Panc1 (cell line): Measurements from ENCODE around the gene NOL4L. TPM values are rescaled to one million over a fixed set of nuclear protein-coding genes. Genes with fewer than 3 reads are reported as not detected.

Experiments used
- ATAC-seq: fragments of 200-7000 bp; cut with Tn5 transposase; 2 replicates; pipeline ENCODE4 v1.9.1; 2020; ENCODE audit warnings: mild to moderate bottlenecking, moderate library complexity
- BruUV-seq: library from RNA; stranded (reverse); fragments of 400-500 nt; replicated peaks from 2 replicates; lab custom pipeline; 2021; lab: Mats Ljungman, UMichigan
- CTCF ChIA-PET: fragments of 300-600 bp; sonication (Branson Sonifier 250); formaldehyde crosslinking; loops from one replicate; lab custom pipeline; 2022; ENCODE audit warnings: antibody characterized with exemption; lab: Charles Lee
- POLR2A ChIA-PET: fragments of 300-600 bp; sonication (Branson Sonifier 250); formaldehyde crosslinking; loops from one replicate; lab custom pipeline; 2022; ENCODE audit warnings: antibody characterized with exemption; lab: Charles Lee
- DNase-seq: peaks from one replicate; pipeline ENCODE4 v3.0.0-alpha.2; 2010; ENCODE audit warnings: low read depth, low spot score
- H3K27ac ChIP-seq: 2 replicates; pipeline ENCODE4 v1.5.1; 2011; ENCODE audit warnings: mild to moderate bottlenecking, low read length, inconsistent platforms
- H3K27me3 ChIP-seq: fragments of 200-500 bp; sonication (Bioruptor generic); 2 replicates; pipeline ENCODE4 v1.6.0; 2014; ENCODE audit warnings: low read length, inconsistent platforms; ENCODE audit not compliant: control insufficient read depth, insufficient read depth
- H3K36me3 ChIP-seq: fragments of 200-500 bp; sonication (Bioruptor generic); 2 replicates; pipeline ENCODE4 v1.5.1; 2014; ENCODE audit warnings: inconsistent platforms, mild to moderate bottlenecking, low read length, moderate library complexity; ENCODE audit not compliant: control insufficient read depth, insufficient read depth
- H3K4me1 ChIP-seq: 2 replicates; pipeline ENCODE4 v1.5.1; 2011; ENCODE audit warnings: inconsistent platforms, mild to moderate bottlenecking, low read length, moderate library complexity; ENCODE audit not compliant: control insufficient read depth, insufficient read depth
- H3K4me3 ChIP-seq, 2 experiments: 2 replicates each; pipeline ENCODE4 v1.5.1; 2011 to 2012; ENCODE audit warnings: low read depth in 2 of 2, low read length in 2 of 2, mild to moderate bottlenecking in 2 of 2, inconsistent platforms in 1 of 2, moderate library complexity in 1 of 2
- H3K9me3 ChIP-seq: fragments of 200-500 bp; sonication (Bioruptor generic); 2 replicates; pipeline ENCODE4 v1.5.1; 2014; ENCODE audit warnings: low read depth, mild to moderate bottlenecking, inconsistent platforms, low read length, moderate library complexity; ENCODE audit not compliant: control insufficient read depth, insufficient read depth
- CTCF ChIP-seq: fragments of 450-650 bp; IDR thresholded peaks from 2 replicates; pipeline ENCODE4 v1.5.1; 2017; ENCODE audit warnings: mild to moderate bottlenecking
- POLR2AphosphoS5 ChIP-seq: IDR thresholded peaks from 2 replicates; pipeline ENCODE4 v1.6.1; 2012; ENCODE audit warnings: mild to moderate bottlenecking, low read depth, low read length, moderate library complexity
- REST ChIP-seq, 2 experiments: IDR thresholded peaks; 2 replicates each; pipeline ENCODE4 v1.6.1; 2011 to 2012; ENCODE audit warnings: low read depth in 2 of 2, control low read depth in 1 of 2, low read length in 1 of 2, mild to moderate bottlenecking in 1 of 2, moderate library complexity in 1 of 2; ENCODE audit not compliant: insufficient read depth in 1 of 2
- SIN3A ChIP-seq: IDR thresholded peaks from 2 replicates; pipeline ENCODE4 v1.6.1; 2012; ENCODE audit warnings: low read depth, mild to moderate bottlenecking, low read length, moderate library complexity, borderline replicate concordance; ENCODE audit not compliant: insufficient read depth
- TCF7L2 ChIP-seq: IDR thresholded peaks from 2 replicates; pipeline ENCODE4 v1.6.1; 2011; ENCODE audit warnings: mild to moderate bottlenecking, low read depth, low read length, inconsistent platforms
- in situ Hi-C: cut with HindIII; loops from 2 replicates; pipeline ENCODE4 v1.10.0; 2016; ENCODE audit warnings: low sequenced_read_pairs, low pct_unique_long_range_greater_than_20kb
- intact Hi-C: fragments of 100-400 bp; cut with micrococcal nuclease; formaldehyde crosslinking; loops from one replicate; pipeline ENCODE4 v1.10.0; 2022; ENCODE audit not compliant: unreplicated experiment
- total RNA-seq: library from RNA; stranded (reverse); gene quantifications from one replicate; pipeline ENCODE4 v1.2.1, GENCODE V29; 2021; ENCODE audit not compliant: unreplicated experiment

Gene NOL4L
- total RNA-seq, 1 experiment from 2014 or later, result 21.6 TPM

- Histone ChIP-seq H3K4me1 (0 out of 2 replicates have a peak, but pooled peaks cover 3% of the 10 kb centered on the region), H3K4me3 (no peak overlapping the region), H3K9me3 (no peaks in the 10 kb centered on the region), H3K27ac (no peak overlapping the region), H3K27me3 (no peaks in the 10 kb centered on the region), H3K36me3 (no peaks in the 10 kb centered on the region)
- no peak for ATAC-seq
- CTCF ChIA-PET, result no interaction called here
- BruUV-seq, result no TSS peak
- POLR2A ChIA-PET, result no interaction called here
- no peak for DNase-seq
- intact Hi-C loops (no loop called here), in situ Hi-C loops (no loop called here)
- TF ChIP-seq REST (IDR thresholded peaks at IDR 0.05; ENCODE audit: insufficient read depth in 1 of 2, low read depth in 2 of 2, low read length in 1 of 2) (no peak), TCF7L2 (no peak), POLR2AphosphoS5 (no peak)
Measured at GRCh38 chr20:32513031-32513866, 71.9 kb downstream of the NOL4L start.

- intact Hi-C loops, result no loop called here
- Histone ChIP-seq H3K4me1 (0 out of 2 replicates have a peak, but pooled peaks cover 3% of the 10 kb centered on the region), H3K27ac (no peak overlapping the region), H3K4me3 (no peak overlapping the region), H3K36me3 (no peaks in the 10 kb centered on the region), H3K27me3 (no peaks in the 10 kb centered on the region), H3K9me3 (no peaks in the 10 kb centered on the region)
- ChIA-PET CTCF (no interaction called here), POLR2A (no interaction called here)
- ATAC-seq (no peak), DNase-seq (no peak)
- TF ChIP-seq TCF7L2 (no peak), POLR2AphosphoS5 (no peak), CTCF (no peak), SIN3A (no peak), REST (IDR thresholded peaks at IDR 0.05; ENCODE audit: insufficient read depth in 1 of 2, low read depth in 2 of 2, low read length in 1 of 2) (no peak)
- in situ Hi-C loops, result no loop called here
- BruUV-seq, result no TSS peak
Measured at GRCh38 chr20:32512047-32512385, 73.1 kb downstream of the NOL4L start.
